HL-60 (cell line): ENCODE results near the gene WIPF1.

Experiments
- DNase-seq, 2 experiments: peaks; one replicate each; pipeline ENCODE4 v3.0.0-alpha.2; 2010 to 2020; ENCODE audit warnings: low read depth in 1 of 2, low spot score in 1 of 2
- H3K27ac ChIP-seq: fragments of 250-450 bp; sonication (Bioruptor Pico); replicated peaks from 2 replicates; pipeline ENCODE4 v1.5.1; 2020; ENCODE audit warnings: mild to moderate bottlenecking, moderate library complexity
- H3K27me3 ChIP-seq: fragments of 250-450 bp; sonication (Bioruptor Pico); 2 replicates; pipeline ENCODE4 v1.5.1; 2021; ENCODE audit warnings: mild to moderate bottlenecking, moderate library complexity; ENCODE audit not compliant: insufficient read depth, poor library complexity, severe bottlenecking
- H3K4me3 ChIP-seq: replicated peaks from 2 replicates; pipeline ENCODE4 v1.5.1; 2011; ENCODE audit warnings: mild to moderate bottlenecking, control low read depth, low read length; ENCODE audit not compliant: insufficient read depth
- GABPA ChIP-seq: IDR thresholded peaks from 2 replicates; pipeline ENCODE4 v1.6.1; 2012; ENCODE audit warnings: low read depth
- POLR2AphosphoS5 ChIP-seq: IDR thresholded peaks from 2 replicates; pipeline ENCODE4 v1.6.1; 2012; ENCODE audit warnings: low read depth
- SPI1 ChIP-seq: IDR thresholded peaks from 2 replicates; pipeline ENCODE4 v1.6.1; 2012; ENCODE audit warnings: low read depth, mild to moderate bottlenecking, borderline replicate concordance
- TF ChIP-seq, protein P1 (sequence below): IDR thresholded peaks from one replicate; pipeline ENCODE4 v1.5.1; 2011; ENCODE audit warnings: low read length, control low read depth, inconsistent platforms; ENCODE audit not compliant: insufficient read depth
- TF ChIP-seq, protein P2 (sequence below): IDR thresholded peaks from 2 replicates; pipeline ENCODE4 v1.6.1; 2012; ENCODE audit warnings: low read depth; ENCODE audit not compliant: insufficient replicate concordance

The WIPF1 gene

DNA sequence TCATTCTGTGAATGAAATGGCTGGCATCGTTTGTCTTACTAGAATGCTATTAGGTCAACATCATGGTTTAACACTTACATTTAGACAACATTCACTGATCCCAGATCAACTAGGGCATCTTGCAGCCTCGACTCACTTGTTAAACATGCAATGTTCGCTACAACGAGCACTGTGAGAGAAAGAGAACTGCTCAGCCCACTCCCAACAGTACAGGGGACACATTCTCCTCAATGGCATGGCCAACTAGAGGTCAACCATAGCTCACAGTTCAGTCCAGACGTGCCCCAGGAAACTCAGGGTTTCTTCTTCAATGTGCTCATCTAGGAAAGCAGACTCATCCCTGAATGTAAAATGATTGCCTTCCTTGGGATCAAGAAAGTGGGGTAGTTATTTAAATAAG is 5.9 kb downstream of the WIPF1 start:
- TF ChIP-seq POLR2AphosphoS5 (no peak), GABPA (no peak), SPI1 (no peak)
- TF ChIP-seq, protein P1, sequence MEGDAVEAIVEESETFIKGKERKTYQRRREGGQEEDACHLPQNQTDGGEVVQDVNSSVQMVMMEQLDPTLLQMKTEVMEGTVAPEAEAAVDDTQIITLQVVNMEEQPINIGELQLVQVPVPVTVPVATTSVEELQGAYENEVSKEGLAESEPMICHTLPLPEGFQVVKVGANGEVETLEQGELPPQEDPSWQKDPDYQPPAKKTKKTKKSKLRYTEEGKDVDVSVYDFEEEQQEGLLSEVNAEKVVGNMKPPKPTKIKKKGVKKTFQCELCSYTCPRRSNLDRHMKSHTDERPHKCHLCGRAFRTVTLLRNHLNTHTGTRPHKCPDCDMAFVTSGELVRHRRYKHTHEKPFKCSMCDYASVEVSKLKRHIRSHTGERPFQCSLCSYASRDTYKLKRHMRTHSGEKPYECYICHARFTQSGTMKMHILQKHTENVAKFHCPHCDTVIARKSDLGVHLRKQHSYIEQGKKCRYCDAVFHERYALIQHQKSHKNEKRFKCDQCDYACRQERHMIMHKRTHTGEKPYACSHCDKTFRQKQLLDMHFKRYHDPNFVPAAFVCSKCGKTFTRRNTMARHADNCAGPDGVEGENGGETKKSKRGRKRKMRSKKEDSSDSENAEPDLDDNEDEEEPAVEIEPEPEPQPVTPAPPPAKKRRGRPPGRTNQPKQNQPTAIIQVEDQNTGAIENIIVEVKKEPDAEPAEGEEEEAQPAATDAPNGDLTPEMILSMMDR: no peak
- TF ChIP-seq, protein P2, sequence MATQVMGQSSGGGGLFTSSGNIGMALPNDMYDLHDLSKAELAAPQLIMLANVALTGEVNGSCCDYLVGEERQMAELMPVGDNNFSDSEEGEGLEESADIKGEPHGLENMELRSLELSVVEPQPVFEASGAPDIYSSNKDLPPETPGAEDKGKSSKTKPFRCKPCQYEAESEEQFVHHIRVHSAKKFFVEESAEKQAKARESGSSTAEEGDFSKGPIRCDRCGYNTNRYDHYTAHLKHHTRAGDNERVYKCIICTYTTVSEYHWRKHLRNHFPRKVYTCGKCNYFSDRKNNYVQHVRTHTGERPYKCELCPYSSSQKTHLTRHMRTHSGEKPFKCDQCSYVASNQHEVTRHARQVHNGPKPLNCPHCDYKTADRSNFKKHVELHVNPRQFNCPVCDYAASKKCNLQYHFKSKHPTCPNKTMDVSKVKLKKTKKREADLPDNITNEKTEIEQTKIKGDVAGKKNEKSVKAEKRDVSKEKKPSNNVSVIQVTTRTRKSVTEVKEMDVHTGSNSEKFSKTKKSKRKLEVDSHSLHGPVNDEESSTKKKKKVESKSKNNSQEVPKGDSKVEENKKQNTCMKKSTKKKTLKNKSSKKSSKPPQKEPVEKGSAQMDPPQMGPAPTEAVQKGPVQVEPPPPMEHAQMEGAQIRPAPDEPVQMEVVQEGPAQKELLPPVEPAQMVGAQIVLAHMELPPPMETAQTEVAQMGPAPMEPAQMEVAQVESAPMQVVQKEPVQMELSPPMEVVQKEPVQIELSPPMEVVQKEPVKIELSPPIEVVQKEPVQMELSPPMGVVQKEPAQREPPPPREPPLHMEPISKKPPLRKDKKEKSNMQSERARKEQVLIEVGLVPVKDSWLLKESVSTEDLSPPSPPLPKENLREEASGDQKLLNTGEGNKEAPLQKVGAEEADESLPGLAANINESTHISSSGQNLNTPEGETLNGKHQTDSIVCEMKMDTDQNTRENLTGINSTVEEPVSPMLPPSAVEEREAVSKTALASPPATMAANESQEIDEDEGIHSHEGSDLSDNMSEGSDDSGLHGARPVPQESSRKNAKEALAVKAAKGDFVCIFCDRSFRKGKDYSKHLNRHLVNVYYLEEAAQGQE: no peak
- H3K4me3 ChIP-seq: no peak overlapping the region
- no peak overlapping the region for H3K27ac ChIP-seq
- no peaks in the 10 kb centered on the region for H3K27me3 ChIP-seq
- no peak for DNase-seq

- no peaks in the 10 kb centered on the region for H3K27me3 ChIP-seq
- H3K27ac ChIP-seq: peak overlapping the region; percentile 3
- DNase-seq: no peak
- no peak overlapping the region for H3K4me3 ChIP-seq
- TF ChIP-seq SPI1 (peak; percentile 20; the same call in 1 of the 2 replicates), GABPA (no peak)
These were observed 6.5 kb downstream of the WIPF1 start for GRCh38 chr2:174590928-174591648.

- H3K27ac ChIP-seq: no peak overlapping the region
- H3K4me3 ChIP-seq: no peak overlapping the region
- no peaks in the 10 kb centered on the region for H3K27me3 ChIP-seq
These were observed 7.3 kb downstream of the WIPF1 start for GRCh38 chr2:174590346-174590745.

More at GRCh38 chr2:174590346-174590745, 7.3 kb downstream of the WIPF1 start:
- no peak for DNase-seq
- TF ChIP-seq, protein P1: no peak
- TF ChIP-seq GABPA: no peak
- TF ChIP-seq SPI1: no peak
- no peak for TF ChIP-seq POLR2AphosphoS5
- TF ChIP-seq, protein P2: no peak
